HepG2 (cell line): ENCODE results near the gene ULK4. TPM values are rescaled to one million over a fixed set of nuclear protein-coding genes. Genes with fewer than 3 reads are reported as not detected.

ENCODE experiments used
- CENPX ChIP-seq: sonication (generic); formaldehyde crosslinking; IDR thresholded peaks from 2 replicates; pipeline ENCODE4 v1.9.0; 2021; ENCODE audit warnings: mild to moderate bottlenecking, missing genetic modification reagents, moderate library complexity
- EP300 ChIP-seq, 3 experiments: sonication (generic) in 1 of 3; formaldehyde crosslinking in 1 of 3; IDR thresholded peaks; 2 replicates each; pipeline versions ENCODE4 v1.5.1 to v1.6.1; 2011 to 2020; ENCODE audit warnings: low read depth in 2 of 3, low read length in 2 of 3, borderline replicate concordance in 1 of 3, improper control_type of control experiment in 1 of 3, mild to moderate bottlenecking in 1 of 3, missing genetic modification reagents in 1 of 3, moderate library complexity in 1 of 3
- GLMP ChIP-seq: sonication (generic); formaldehyde crosslinking; IDR thresholded peaks from 2 replicates; pipeline ENCODE4 v1.9.0; 2021; ENCODE audit warnings: missing genetic modification reagents, mild to moderate bottlenecking, borderline replicate concordance
- HOXA7 ChIP-seq: sonication (generic); formaldehyde crosslinking; IDR thresholded peaks from 2 replicates; pipeline ENCODE4 v1.8.1; 2022; ENCODE audit warnings: mild to moderate bottlenecking, missing genetic modification reagents, moderate library complexity
- ISX ChIP-seq: sonication (generic); formaldehyde crosslinking; conservative IDR thresholded peaks from 2 replicates; pipeline ENCODE4 v1.5.0; 2020; ENCODE audit warnings: missing genetic modification reagents
- NFIB ChIP-seq: sonication (generic); formaldehyde crosslinking; IDR thresholded peaks from 2 replicates; pipeline ENCODE4 v1.9.0; 2021; ENCODE audit warnings: missing genetic modification reagents, mild to moderate bottlenecking, borderline replicate concordance
- PITX1 ChIP-seq: sonication (generic); formaldehyde crosslinking; IDR thresholded peaks from 2 replicates; pipeline ENCODE4 v1.5.1; 2020; ENCODE audit warnings: mild to moderate bottlenecking, missing genetic modification reagents
- TEAD3 ChIP-seq: optimal IDR thresholded peaks from 2 replicates; pipeline ENCODE3; 2016; ENCODE audit warnings: borderline replicate concordance
- ZFP36L1 ChIP-seq: sonication (generic); formaldehyde crosslinking; IDR thresholded peaks from 2 replicates; pipeline ENCODE4 v1.8.0; 2022; ENCODE audit warnings: mild to moderate bottlenecking, missing genetic modification reagents, moderate library complexity
- ZFX ChIP-seq: sonication (generic); formaldehyde crosslinking; IDR thresholded peaks from 2 replicates; pipeline ENCODE4 v1.4.0; 2020; ENCODE audit warnings: mild to moderate bottlenecking, low read depth, missing genetic modification reagents, moderate library complexity
- ZKSCAN1 ChIP-seq: fragments of 150-350 bp; IDR thresholded peaks from 2 replicates; pipeline ENCODE4 v1.6.1; 2014; ENCODE audit warnings: low read length
- ZNF292 ChIP-seq: sonication (generic); formaldehyde crosslinking; IDR thresholded peaks from 2 replicates; pipeline ENCODE4 v1.8.1; 2022; ENCODE audit warnings: mild to moderate bottlenecking, low read depth, missing genetic modification reagents, borderline replicate concordance
- ZNF589 ChIP-seq: sonication (generic); formaldehyde crosslinking; conservative IDR thresholded peaks from 2 replicates; pipeline ENCODE4 v1.8.0; 2022; ENCODE audit warnings: mild to moderate bottlenecking, moderate library complexity, missing genetic modification reagents
- polyA plus RNA-seq, 8 experiments: library from polyadenylated mRNA; depleted of rRNA in 3 of 8; stranded (reverse) in 7 of 8; unstranded in 1 of 8; fragments of >200 nt; fragmentation: Illumina TruSeq in 4 of 8; extraction: Trizol in 4 of 8; gene quantifications; 2 replicates each; pipeline versions ENCODE4 v1.2.1 to v1.2.3, GENCODE V29; 2011 to 2016; ENCODE audit warnings: low read depth in 4 of 8, missing spikeins in 1 of 8, mixed read lengths in 1 of 8; ENCODE audit not compliant: insufficient read depth in 1 of 8
- total RNA-seq, 5 experiments: library from RNA; depleted of rRNA; stranded (reverse); fragments of >200 nt; fragmentation: Illumina TruSeq; extraction: Trizol; gene quantifications; 2 replicates each; pipeline ENCODE4 v1.2.3, GENCODE V29; 2016; ENCODE audit warnings: low read depth in 1 of 5
- TF ChIP-seq, protein P1 (sequence below): sonication (generic); formaldehyde crosslinking; IDR thresholded peaks from 2 replicates; pipeline ENCODE4 v1.8.0; 2022; ENCODE audit warnings: mild to moderate bottlenecking, missing genetic modification reagents, moderate library complexity
- TF ChIP-seq, protein P2 (sequence below): sonication (generic); formaldehyde crosslinking; IDR thresholded peaks from 2 replicates; pipeline ENCODE4 v1.5.0; 2020; ENCODE audit warnings: mild to moderate bottlenecking, missing genetic modification reagents, borderline replicate concordance
- TF ChIP-seq, protein P3 (sequence below): sonication (generic); formaldehyde crosslinking; IDR thresholded peaks from 2 replicates; pipeline ENCODE4 v1.4.0; 2020; ENCODE audit warnings: missing genetic modification reagents

The ULK4 gene
- total and polyA plus RNA-seq, 2 of the 13 experiments (the other 11 are each of a cell fraction or from before 2014, with no cell fraction given): 6.7 to 11.8 TPM

DNA sequence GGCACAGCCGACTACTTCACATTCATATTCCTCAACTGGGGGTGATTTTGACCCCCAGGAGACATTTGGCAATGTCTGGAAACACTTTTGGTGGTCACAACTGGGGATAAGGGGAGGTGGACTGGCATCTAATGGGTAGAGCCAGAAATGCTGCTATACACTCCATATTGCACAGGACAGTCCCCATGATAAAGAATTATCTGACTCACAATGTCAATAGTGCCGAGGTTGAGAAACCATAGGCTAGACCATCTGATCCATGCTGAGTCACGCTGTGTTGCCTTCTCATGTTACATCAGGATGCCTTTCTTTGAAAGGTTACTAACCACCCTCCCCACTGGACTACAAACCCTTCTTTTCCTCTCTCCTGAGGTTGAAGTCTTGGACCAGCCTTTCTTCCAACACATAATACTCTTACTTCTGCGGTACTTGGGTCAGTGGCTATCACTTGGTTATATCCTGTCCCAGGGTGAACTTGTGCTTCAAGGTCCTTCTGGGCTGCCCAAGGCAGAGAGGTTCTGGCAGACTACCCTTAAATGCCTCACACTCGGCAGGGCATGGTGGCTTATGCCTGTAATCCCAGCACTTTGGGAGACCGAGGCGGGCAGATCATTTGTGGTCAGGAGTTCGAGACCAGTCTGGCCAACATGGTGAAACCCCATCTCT, 693.8 kb downstream of the ULK4 start (continued):
- TF ChIP-seq, protein P1, sequence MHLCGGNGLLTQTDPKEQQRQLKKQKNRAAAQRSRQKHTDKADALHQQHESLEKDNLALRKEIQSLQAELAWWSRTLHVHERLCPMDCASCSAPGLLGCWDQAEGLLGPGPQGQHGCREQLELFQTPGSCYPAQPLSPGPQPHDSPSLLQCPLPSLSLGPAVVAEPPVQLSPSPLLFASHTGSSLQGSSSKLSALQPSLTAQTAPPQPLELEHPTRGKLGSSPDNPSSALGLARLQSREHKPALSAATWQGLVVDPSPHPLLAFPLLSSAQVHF (CRISPR knock-in tag): no peak
- TF ChIP-seq, protein P2, sequence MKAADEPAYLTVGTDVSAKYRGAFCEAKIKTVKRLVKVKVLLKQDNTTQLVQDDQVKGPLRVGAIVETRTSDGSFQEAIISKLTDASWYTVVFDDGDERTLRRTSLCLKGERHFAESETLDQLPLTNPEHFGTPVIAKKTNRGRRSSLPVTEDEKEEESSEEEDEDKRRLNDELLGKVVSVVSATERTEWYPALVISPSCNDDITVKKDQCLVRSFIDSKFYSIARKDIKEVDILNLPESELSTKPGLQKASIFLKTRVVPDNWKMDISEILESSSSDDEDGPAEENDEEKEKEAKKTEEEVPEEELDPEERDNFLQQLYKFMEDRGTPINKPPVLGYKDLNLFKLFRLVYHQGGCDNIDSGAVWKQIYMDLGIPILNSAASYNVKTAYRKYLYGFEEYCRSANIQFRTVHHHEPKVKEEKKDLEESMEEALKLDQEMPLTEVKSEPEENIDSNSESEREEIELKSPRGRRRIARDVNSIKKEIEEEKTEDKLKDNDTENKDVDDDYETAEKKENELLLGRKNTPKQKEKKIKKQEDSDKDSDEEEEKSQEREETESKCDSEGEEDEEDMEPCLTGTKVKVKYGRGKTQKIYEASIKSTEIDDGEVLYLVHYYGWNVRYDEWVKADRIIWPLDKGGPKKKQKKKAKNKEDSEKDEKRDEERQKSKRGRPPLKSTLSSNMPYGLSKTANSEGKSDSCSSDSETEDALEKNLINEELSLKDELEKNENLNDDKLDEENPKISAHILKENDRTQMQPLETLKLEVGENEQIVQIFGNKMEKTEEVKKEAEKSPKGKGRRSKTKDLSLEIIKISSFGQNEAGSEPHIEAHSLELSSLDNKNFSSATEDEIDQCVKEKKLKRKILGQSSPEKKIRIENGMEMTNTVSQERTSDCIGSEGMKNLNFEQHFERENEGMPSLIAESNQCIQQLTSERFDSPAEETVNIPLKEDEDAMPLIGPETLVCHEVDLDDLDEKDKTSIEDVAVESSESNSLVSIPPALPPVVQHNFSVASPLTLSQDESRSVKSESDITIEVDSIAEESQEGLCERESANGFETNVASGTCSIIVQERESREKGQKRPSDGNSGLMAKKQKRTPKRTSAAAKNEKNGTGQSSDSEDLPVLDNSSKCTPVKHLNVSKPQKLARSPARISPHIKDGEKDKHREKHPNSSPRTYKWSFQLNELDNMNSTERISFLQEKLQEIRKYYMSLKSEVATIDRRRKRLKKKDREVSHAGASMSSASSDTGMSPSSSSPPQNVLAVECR (CRISPR knock-in tag): peak; percentile 79; the same call in 1 of the 2 replicates
- TF ChIP-seq ZNF292 (CRISPR knock-in tag) (peak; percentile 77; the same call in 1 of the 2 replicates), HOXA7 (CRISPR knock-in tag) (no peak), ZKSCAN1 (no peak), GLMP (CRISPR knock-in tag) (no peak), EP300 (IDR thresholded peaks at IDR 0.05; ENCODE audit: low read depth in 2 of 2, low read length in 2 of 2) (peak; percentile 83 to 97), EP300 (CRISPR knock-in tag; IDR thresholded peaks at IDR 0.05; ENCODE audit: borderline replicate concordance) (peak; percentile 95), ISX (CRISPR knock-in tag) (no peak), ZNF589 (CRISPR knock-in tag) (no peak), ZFX (CRISPR knock-in tag) (peak; percentile 47; the same call in 1 of the 2 replicates), PITX1 (CRISPR knock-in tag) (peak; percentile 26; the same call in 1 of the 2 replicates), CENPX (CRISPR knock-in tag) (no peak), TEAD3 (peak; percentile 93), NFIB (CRISPR knock-in tag) (no peak), ZFP36L1 (CRISPR knock-in tag) (0 out of 2 replicates have a peak, but pooled peaks have one; percentile 24)
- TF ChIP-seq, protein P3, sequence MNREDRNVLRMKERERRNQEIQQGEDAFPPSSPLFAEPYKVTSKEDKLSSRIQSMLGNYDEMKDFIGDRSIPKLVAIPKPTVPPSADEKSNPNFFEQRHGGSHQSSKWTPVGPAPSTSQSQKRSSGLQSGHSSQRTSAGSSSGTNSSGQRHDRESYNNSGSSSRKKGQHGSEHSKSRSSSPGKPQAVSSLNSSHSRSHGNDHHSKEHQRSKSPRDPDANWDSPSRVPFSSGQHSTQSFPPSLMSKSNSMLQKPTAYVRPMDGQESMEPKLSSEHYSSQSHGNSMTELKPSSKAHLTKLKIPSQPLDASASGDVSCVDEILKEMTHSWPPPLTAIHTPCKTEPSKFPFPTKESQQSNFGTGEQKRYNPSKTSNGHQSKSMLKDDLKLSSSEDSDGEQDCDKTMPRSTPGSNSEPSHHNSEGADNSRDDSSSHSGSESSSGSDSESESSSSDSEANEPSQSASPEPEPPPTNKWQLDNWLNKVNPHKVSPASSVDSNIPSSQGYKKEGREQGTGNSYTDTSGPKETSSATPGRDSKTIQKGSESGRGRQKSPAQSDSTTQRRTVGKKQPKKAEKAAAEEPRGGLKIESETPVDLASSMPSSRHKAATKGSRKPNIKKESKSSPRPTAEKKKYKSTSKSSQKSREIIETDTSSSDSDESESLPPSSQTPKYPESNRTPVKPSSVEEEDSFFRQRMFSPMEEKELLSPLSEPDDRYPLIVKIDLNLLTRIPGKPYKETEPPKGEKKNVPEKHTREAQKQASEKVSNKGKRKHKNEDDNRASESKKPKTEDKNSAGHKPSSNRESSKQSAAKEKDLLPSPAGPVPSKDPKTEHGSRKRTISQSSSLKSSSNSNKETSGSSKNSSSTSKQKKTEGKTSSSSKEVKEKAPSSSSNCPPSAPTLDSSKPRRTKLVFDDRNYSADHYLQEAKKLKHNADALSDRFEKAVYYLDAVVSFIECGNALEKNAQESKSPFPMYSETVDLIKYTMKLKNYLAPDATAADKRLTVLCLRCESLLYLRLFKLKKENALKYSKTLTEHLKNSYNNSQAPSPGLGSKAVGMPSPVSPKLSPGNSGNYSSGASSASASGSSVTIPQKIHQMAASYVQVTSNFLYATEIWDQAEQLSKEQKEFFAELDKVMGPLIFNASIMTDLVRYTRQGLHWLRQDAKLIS: peak; percentile 84; the same call in 1 of the 2 replicates
